HG03108 (cell line): ENCODE results near the gene DPPA3.
"Not testable (repeated sequence)": the region's sequence is repeated elsewhere in the genome, so short reads cannot be mapped to it uniquely, and the experiment has no call there.

Experiments used
- ATAC-seq: cut with Tn5 transposase; IDR thresholded peaks from one replicate; pipeline ENCODE4 v1.9.1; 2021; ENCODE audit warnings: moderate library complexity; ENCODE audit not compliant: unreplicated experiment

The DPPA3 gene

DNA sequence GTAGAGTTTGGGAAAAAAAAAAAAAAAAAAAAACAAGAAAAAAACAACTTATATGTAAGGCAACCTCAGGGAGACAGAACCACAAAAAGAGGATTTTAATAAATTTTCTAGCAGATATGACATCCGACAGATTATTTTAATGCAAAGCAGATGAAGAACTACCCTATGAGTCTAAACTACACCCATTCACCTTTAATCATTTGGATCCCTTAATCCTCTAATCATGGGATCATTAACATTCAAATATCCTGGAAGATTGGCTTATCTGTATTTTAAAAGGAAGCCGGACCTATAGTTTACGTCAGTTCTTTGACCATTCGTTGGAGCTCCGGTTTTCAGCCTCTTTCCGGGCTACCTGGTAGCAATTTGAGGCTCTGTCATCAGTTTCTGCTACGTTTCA is at the start of gene DPPA3:
DPPA3 (plus strand) TSS at position 301 of the 400 bp plus-strand sequence. CDS start 138 bp downstream, outside the sequence.
- no peak for ATAC-seq

GRCh38 chr12:7661741-7662140 is 49.5 kb upstream of the DPPA3 start:
- ATAC-seq = no peak

GRCh38 chr12:7666595-7666994 is 44.6 kb upstream of the DPPA3 start:
- no peak for ATAC-seq

DNA sequence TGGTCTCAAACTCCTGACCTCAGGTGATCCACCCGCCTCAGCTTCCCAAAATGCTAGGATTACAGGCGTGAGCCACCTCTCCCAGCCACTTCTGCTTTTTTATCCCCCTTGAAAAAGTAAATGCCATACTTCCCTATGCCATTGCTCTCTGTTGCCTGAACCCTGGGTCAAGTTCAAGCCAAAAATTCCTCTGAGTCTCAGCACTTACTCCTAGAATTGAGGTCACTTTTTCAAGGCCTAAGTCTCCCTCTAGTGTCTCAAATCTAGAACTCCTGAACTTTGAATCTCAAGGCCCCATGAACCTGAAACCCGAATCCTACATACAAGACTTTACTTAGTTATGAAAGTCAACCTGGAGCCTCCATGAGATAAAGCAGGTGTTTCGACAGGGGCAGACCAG is 44.1 kb upstream of the DPPA3 start:
- no peak for ATAC-seq

DNA sequence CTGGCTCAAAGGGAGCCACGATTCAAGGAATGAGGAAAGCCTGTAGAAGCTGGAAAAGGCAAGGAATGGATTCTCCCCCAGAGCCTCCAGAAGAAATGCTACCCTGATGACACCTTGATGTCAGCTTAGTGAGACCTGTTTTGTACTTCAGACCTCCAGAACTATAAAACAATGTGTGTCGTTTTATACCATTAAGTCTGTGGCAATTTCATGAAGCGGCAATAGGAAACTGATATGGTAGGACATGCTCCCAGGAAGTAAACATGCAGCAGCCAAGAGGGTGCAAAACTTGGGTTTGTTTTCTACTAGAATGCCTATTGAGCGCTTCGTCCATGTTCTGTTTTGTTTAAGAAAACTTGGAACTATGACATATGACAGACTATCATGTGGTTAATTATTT is 43.1 kb upstream of the DPPA3 start:
- no peak for ATAC-seq

DNA sequence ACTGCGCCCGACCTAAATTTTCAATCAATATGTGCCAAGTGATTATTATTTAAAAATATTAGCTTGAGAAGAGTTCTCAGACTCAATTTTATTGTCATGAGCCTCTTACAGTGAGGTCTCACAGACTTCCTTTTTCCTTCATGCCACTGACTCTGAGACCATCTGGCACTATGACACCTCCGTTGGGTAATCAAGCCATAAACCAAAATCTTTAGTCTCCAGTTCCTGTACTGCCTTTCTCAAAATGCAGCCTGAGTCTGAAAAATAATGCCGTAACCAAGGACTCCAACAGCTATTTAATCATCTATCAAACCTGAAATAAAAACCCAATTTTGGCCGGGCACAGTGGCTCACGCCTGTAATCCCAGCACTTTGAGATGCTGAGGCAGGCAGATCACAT is 35.8 kb upstream of the DPPA3 start:
- not testable (repeated sequence) for ATAC-seq

GRCh38 chr12:7677432-7677888 is 33.8 kb upstream of the DPPA3 start:
- not testable (repeated sequence) for ATAC-seq

DNA sequence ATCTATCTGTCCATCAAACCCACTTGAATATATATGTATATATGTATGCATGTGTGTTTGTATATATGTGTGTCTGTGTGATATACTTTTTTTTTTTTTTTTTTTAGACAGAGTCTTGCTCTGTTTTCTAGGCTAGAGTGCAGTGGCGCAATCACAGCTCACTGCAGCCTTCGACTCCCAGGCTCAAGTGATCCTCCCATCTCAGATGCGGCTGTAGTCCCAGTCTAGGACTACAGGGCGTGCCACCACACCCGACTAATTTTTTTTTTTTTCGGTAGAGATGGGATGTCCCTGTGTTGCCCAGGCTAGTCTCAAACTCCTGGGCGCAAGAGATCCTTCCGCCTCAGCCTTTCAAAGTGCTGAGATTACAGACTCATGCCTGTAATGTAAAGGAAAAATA is 32.5 kb upstream of the DPPA3 start:
- ATAC-seq = no peak

- ATAC-seq = no peak
Measured at GRCh38 chr12:7679251-7680045, 31.8 kb upstream of the DPPA3 start.

DNA sequence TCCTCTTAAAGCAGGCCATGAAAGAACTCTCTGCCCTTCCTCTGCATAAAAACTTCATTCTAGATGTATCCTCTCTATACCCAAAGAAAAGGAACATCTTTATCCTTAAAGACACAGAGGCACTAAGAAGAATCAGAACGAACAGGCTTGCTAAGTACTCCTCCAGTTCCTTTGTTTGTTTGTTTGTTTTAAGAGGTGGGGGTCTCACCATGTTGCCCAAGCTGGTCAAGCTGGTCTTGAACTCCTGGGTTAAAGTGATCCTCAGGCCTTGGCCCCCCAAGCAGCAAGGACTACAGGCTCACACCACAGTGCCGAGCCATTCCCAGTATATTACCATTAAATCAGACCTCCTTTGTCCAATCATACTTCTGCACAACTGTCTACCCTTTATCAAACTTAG is 29.7 kb upstream of the DPPA3 start:
- no peak for ATAC-seq

- ATAC-seq = no peak
Measured at GRCh38 chr12:7693793-7694192, 17.4 kb upstream of the DPPA3 start.

GRCh38 chr12:7694556-7695236 is 16.5 kb upstream of the DPPA3 start:
- no peak for ATAC-seq

- ATAC-seq = no peak
Measured at GRCh38 chr12:7695237-7695560, 16.0 kb upstream of the DPPA3 start.

GRCh38 chr12:7695566-7696197 is 15.6 kb upstream of the DPPA3 start, which contains the start of gene GDF3:
Gene GDF3 (minus strand): TSS chr12:7695775. CDS start chr12:7695728, 47 bp downstream.
- ATAC-seq = no peak

- no peak for ATAC-seq
Measured at GRCh38 chr12:7705846-7706245, 5.4 kb upstream of the DPPA3 start.

GRCh38 chr12:7709969-7710675 is 1.1 kb upstream of the DPPA3 start:
- ATAC-seq = no peak

DNA sequence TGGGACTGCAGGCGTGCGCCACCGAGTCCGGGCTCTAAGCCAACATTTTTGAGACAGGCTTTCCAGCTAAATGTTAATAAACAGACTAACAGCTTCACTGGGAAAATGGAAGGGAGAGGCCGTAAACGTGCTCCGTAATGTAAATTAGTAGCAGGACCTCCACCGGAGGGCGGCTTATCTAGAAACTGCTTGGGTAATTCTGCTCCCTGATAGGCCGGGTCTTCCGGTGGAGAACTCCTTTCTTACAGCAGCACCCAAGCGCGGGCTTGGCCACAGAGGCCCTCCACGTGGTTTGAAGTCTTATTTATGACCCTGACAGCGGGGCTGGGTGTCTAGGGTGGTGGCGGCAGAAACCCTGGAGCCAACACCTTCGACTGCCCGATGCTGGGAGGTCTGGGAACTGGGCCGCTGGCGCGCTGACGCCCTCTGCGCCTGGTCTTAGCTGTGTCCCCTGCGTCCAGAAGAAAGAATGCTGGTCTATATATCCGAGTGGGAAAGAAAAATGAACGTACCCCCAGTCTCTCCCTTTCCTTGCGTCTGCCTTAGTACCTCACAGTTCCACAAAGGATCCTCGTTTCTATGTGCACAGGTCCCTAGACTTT is 1.7 kb downstream of the DPPA3 start:
- ATAC-seq = no peak

DNA sequence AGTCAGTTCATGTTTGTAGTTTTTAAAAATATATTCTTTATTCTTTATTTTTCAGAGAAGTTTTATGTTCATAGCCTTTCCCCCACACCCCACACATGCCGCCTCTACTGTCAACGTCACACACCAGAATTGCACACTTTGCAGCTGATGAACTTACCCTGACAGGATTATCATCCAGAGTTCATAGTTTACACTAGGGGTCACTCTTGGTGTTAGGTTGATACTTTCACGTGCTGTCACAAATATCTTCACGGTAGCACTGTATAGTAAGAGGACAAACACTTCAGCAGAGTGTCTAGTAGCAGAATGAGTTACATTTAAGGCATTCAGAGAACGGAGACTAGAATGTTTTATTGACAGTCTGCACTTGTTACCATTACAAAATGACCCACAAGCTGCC is 5.1 kb downstream of the DPPA3 start:
- no peak for ATAC-seq

GRCh38 chr12:7719946-7720730 is 8.9 kb downstream of the DPPA3 start:
- ATAC-seq = no peak

GRCh38 chr12:7723926-7724325 is 12.7 kb downstream of the DPPA3 start:
- ATAC-seq = no peak
